ENCODE measurements around the gene COX6B1. TPM values are rescaled to one million over a fixed set of nuclear protein-coding genes. Genes with fewer than 3 reads are reported as not detected.

COX6B1 gene
- total and polyA plus RNA-seq, 2 donors from 2014 or later, result 323 to 1,951 TPM

DNA sequence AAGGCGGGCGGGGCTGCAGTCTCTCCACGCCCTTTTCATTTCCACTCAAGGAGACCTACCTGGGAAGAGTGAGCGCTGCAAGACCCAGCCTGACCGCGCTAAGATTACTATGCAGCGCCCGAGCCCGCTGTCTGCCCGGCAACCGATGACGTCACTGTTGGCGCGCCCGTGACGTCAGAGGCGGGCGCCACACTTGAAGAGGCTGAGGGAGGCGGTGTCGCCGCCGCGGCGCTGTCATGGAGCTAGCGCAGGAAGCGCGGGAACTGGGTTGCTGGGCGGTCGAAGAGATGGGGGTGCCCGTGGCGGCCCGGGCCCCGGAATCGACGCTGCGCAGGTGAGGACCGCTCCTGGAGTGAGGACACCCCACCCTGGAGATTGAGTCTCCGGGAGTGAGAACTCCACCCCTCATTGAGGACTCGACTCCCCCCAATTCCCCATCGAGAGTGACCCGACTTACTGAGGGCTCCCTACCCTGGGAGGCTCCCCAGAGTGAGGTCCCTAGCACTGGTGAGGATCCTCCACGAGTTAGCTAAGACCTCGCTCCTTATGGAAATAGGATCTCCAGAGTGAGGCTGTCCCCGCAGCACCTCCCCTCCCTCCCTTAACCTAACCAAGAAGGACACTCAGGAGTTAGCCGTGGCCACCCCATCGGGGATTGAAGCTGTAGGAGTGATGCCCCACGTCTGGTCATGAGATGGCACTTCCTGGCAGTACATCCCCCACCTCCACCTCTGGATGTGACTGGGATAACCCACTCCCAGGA lies 35.4 kb upstream of the COX6B1 start, which contains the start of gene HAUS5:
Gene HAUS5, plus strand, starts transcription at position 177 of the 763 bp plus-strand sequence. Its CDS starts 60 bp downstream, at position 237.
- H3K9ac ChIP-seq (ENCODE audit: low read length in 3 of 3), result peak within 1 kb of the TSS; percentile 68 to 99 (median 98)
- no peaks in the 10 kb centered on the region for H3K9me3 ChIP-seq (ENCODE audit: control insufficient read depth in 2 of 3, insufficient read depth in 1 of 3, low read length in 3 of 3)
- peaks cover 0 to 2% (median 0%) of the 10 kb centered on the region in 3 donors for H3K36me3 ChIP-seq (ENCODE audit: control insufficient read depth in 2 of 3, insufficient read depth in 3 of 3, low read length in 3 of 3)
- peak within 1 kb of the TSS; percentile 64 to 97 (median 89) for H3K4me3 ChIP-seq (ENCODE audit: low read length in 3 of 3)
- TF ChIP-seq, protein P1, sequence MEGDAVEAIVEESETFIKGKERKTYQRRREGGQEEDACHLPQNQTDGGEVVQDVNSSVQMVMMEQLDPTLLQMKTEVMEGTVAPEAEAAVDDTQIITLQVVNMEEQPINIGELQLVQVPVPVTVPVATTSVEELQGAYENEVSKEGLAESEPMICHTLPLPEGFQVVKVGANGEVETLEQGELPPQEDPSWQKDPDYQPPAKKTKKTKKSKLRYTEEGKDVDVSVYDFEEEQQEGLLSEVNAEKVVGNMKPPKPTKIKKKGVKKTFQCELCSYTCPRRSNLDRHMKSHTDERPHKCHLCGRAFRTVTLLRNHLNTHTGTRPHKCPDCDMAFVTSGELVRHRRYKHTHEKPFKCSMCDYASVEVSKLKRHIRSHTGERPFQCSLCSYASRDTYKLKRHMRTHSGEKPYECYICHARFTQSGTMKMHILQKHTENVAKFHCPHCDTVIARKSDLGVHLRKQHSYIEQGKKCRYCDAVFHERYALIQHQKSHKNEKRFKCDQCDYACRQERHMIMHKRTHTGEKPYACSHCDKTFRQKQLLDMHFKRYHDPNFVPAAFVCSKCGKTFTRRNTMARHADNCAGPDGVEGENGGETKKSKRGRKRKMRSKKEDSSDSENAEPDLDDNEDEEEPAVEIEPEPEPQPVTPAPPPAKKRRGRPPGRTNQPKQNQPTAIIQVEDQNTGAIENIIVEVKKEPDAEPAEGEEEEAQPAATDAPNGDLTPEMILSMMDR (IDR thresholded peaks at IDR 0.05; ENCODE audit: borderline replicate concordance, extremely low read depth, insufficient read depth), result peak; percentile 27
- intact Hi-C loops (cut with DNase I), result no loop called here
- H3K27me3 ChIP-seq (ENCODE audit: control insufficient read depth, insufficient read depth, low read length), result no peaks in the 10 kb centered on the region
- FAIRE-seq (peak; percentile 89), DNase-seq (peak; percentile 96 to 98 (median 97))
- no peak within 1 kb of the TSS for H3K27ac ChIP-seq (ENCODE audit: low read depth in 2 of 2, low read length in 2 of 2)
- peaks cover 0 to 12% (median 10%) of the 10 kb centered on the region in 3 donors for H3K4me1 ChIP-seq (ENCODE audit: control insufficient read depth in 2 of 3, insufficient read depth in 2 of 3, low read depth in 1 of 3, low read length in 3 of 3)

DNA sequence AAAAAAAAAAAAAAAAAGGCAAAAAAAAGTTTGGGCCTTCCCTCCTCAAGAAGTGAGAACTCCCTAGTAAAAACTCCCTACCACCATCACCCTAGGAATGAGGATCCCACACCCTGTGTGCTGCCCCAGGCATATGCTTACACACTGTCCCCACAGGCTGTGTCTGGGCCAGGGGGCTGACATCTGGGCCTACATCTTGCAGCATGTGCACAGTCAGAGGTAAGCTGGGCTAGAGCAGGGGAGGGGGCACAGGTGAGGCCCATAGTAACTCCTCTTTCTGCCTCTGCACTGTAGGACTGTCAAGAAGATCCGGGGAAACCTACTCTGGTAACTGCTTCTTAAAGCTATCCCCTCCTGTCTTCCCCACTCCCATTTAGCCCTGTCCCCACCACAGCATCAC lies 34.5 kb upstream of the COX6B1 start:
- peaks cover 0 to 12% (median 10%) of the 10 kb centered on the region in 3 donors for H3K4me1 ChIP-seq (ENCODE audit: control insufficient read depth in 2 of 3, insufficient read depth in 2 of 3, low read depth in 1 of 3, low read length in 3 of 3)
- no peaks in the 10 kb centered on the region for H3K9me3 ChIP-seq (ENCODE audit: control insufficient read depth in 2 of 3, insufficient read depth in 1 of 3, low read length in 3 of 3)
- H3K4me3 ChIP-seq (ENCODE audit: low read length in 3 of 3), result no peak overlapping the region
- DNase-seq (no peak), FAIRE-seq (no peak)
- no peak overlapping the region for H3K9ac ChIP-seq (ENCODE audit: low read length in 3 of 3)
- intact Hi-C loops (cut with DNase I), result no loop called here
- no peak overlapping the region for H3K27ac ChIP-seq (ENCODE audit: low read depth in 2 of 2, low read length in 2 of 2)
- TF ChIP-seq, protein P1 (IDR thresholded peaks at IDR 0.05; ENCODE audit: borderline replicate concordance, extremely low read depth, insufficient read depth), result no peak
- no peaks in the 10 kb centered on the region for H3K27me3 ChIP-seq (ENCODE audit: control insufficient read depth, insufficient read depth, low read length)
- peaks cover 0 to 2% (median 0%) of the 10 kb centered on the region in 3 donors for H3K36me3 ChIP-seq (ENCODE audit: control insufficient read depth in 2 of 3, insufficient read depth in 3 of 3, low read length in 3 of 3)

DNA sequence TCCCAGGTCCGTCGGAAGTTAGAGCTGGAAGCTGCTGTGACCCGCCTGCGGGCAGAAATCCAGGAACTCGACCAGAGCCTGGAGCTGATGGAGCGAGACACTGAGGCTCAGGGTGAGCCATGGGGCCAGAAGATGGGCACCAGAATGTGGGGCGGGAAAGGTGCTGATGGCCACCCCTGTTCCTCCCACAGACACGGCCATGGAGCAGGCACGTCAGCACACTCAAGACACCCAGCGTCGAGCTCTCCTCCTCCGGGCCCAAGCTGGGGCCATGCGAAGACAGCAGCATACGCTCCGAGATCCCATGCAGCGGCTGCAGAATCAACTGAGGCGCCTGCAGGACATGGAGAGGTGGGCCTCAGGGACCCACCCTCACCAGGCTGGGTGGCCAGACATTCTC lies 33.1 kb upstream of the COX6B1 start:
- no peak for FAIRE-seq
- TF ChIP-seq, protein P1 (IDR thresholded peaks at IDR 0.05; ENCODE audit: borderline replicate concordance, extremely low read depth, insufficient read depth), result no peak
- DNase-seq, result no peak
- H3K27ac ChIP-seq (ENCODE audit: low read depth in 2 of 2, low read length in 2 of 2), result no peak overlapping the region
- H3K27me3 ChIP-seq (ENCODE audit: control insufficient read depth, insufficient read depth, low read length), result no peaks in the 10 kb centered on the region
- intact Hi-C loops (cut with DNase I), result no loop called here
- peaks cover 0 to 2% (median 0%) of the 10 kb centered on the region in 3 donors for H3K36me3 ChIP-seq (ENCODE audit: control insufficient read depth in 2 of 3, insufficient read depth in 3 of 3, low read length in 3 of 3)
- H3K4me3 ChIP-seq (ENCODE audit: low read length in 3 of 3), result no peak overlapping the region
- no peaks in the 10 kb centered on the region for H3K9me3 ChIP-seq (ENCODE audit: control insufficient read depth in 2 of 3, insufficient read depth in 1 of 3, low read length in 3 of 3)
- H3K4me1 ChIP-seq (ENCODE audit: control insufficient read depth in 2 of 3, insufficient read depth in 2 of 3, low read depth in 1 of 3, low read length in 3 of 3), result peaks cover 0 to 12% (median 10%) of the 10 kb centered on the region in 3 donors
- no peak overlapping the region for H3K9ac ChIP-seq (ENCODE audit: low read length in 3 of 3)

All from kidney (tissue), 14 donors.